Aorta (tissue), 5 donors: ENCODE data around the gene FOXK1. TPM values are rescaled to one million over a fixed set of nuclear protein-coding genes. Genes with fewer than 3 reads are reported as not detected.

Source experiments
- ATAC-seq: fragments of 200-7000 bp; cut with Tn5 transposase; one replicate; pipeline ENCODE4 v1.9.1; 2022; ENCODE audit warnings: moderate library complexity; ENCODE audit not compliant: low FRiP score
- DNase-seq, 2 donors: peaks; one replicate each; pipeline ENCODE4 v3.0.0-alpha.2; 2020
- H3K27ac ChIP-seq, 2 donors: one replicate each; pipeline ENCODE4 v1.5.1; 2013; ENCODE audit warnings: low read length in 2 of 2, mild to moderate bottlenecking in 2 of 2, moderate library complexity in 2 of 2, control low read depth in 1 of 2, inconsistent platforms in 1 of 2, low read depth in 1 of 2
- H3K27me3 ChIP-seq, 2 donors: one replicate each; pipeline ENCODE4 v1.6.1; 2013; ENCODE audit warnings: control low read depth in 1 of 2, low read length in 1 of 2, mild to moderate bottlenecking in 1 of 2, moderate library complexity in 1 of 2; ENCODE audit not compliant: insufficient read depth in 2 of 2, control insufficient read depth in 1 of 2
- H3K36me3 ChIP-seq, 2 donors: one replicate each; pipeline ENCODE4 v1.6.1; 2013; ENCODE audit warnings: control low read depth in 1 of 2, low read length in 1 of 2, mild to moderate bottlenecking in 1 of 2; ENCODE audit not compliant: insufficient read depth in 2 of 2, control insufficient read depth in 1 of 2
- H3K4me1 ChIP-seq, 2 donors: one replicate each; pipeline ENCODE4 v1.6.1; 2013; ENCODE audit warnings: low read length in 2 of 2, control low read depth in 1 of 2, mild to moderate bottlenecking in 1 of 2, moderate library complexity in 1 of 2; ENCODE audit not compliant: insufficient read depth in 2 of 2, control insufficient read depth in 1 of 2
- H3K4me3 ChIP-seq, 2 donors: one replicate each; pipeline ENCODE4 v1.5.1; 2013; ENCODE audit warnings: low read length in 2 of 2, control low read depth in 1 of 2, mild to moderate bottlenecking in 1 of 2
- H3K9me3 ChIP-seq: one replicate; pipeline ENCODE4 v1.6.1; 2013; ENCODE audit warnings: mild to moderate bottlenecking, low read length; ENCODE audit not compliant: control insufficient read depth
- WGBS, 2 donors: extraction: QIAGEN DNeasy Blood & Tissue Kit; methylation state at CpG; one replicate each; pipeline ENCODE4 v1.1.7; 2013; 5-methylcytosine and 5-hydroxymethylcytosine counted together
- intact Hi-C, 2 donors: fragments of 100-400 bp; cut with DNase I; formaldehyde crosslinking; loops; one replicate each; pipeline versions ENCODE4 v1.14.2 to v1.15.0; 2022
- polyA plus RNA-seq, 2 donors: library from polyadenylated mRNA; stranded (reverse); fragments of 200-250 nt; gene quantifications; one replicate each; pipeline ENCODE4 v1.2.3, GENCODE V29; 2013
- total RNA-seq, 2 donors: library from RNA; stranded (reverse); fragmentation: NEBNext Ultra II Directional; extraction: Animal tissue kit (Norgen Biotek cat#: 25700); gene quantifications; one replicate each; pipeline ENCODE4 v1.2.1, GENCODE V29; 2021
- donor health status: healthy with polysubstance abuse.
- donor health status: Bipolar disorder and iron deficiency.
- donor health status: DM: no; HTN: no; CAD: no.
- donor health status: DM: no; HTN: no; CAD: no.
- donor health status: DM: yes; HTN: yes; CAD: no.

Gene FOXK1
- total and polyA plus RNA-seq, 4 donors = 5.1 to 47.5 (median 25.1) TPM

DNA sequence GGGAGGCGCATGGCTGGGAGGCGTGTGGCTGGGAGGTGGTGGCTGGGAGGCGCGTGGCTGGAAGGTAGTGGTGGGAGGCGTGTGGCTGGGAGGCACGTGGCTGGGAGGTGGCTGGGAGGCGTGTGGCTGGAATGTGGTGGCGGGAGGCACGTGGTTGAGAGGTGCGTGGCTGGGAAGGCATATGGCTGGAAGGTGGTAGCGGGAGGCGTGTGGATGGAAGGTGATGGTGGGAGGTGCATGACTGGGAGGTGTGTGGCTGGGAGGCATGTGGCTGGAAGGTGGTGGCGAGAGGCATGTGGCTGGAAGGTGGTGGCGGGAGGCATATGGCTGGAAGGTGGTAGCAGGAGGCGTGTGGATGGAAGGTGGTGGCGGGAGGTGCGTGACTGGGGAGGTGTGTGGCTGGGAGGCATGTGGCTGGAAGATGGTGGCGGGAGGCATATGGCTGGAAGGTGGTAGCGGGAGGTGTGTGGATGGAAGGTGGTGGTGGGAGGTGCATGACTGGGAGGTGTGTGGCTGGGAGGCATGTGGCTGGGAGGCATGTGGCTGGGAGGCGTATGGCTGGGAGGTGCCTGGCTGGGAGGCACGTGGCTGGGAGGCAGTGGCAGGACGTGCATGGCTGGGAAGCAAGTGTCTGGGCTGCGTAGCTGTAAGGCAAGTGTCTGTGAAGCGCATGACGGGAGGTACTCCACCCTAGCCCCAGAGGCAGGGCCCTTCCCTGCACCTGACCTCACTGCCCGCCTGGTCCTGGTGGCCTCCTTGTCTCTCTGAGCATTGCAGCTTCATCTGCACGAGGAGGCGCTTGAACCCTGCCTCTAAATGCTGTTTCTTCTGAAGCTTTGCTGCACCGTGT lies 35.1 kb downstream of the FOXK1 start:
- Histone ChIP-seq H3K36me3 (no peaks in the 10 kb centered on the region), H3K27ac (no peak overlapping the region), H3K4me3 (no peak overlapping the region), H3K4me1 (no peaks in the 10 kb centered on the region), H3K9me3 (no peaks in the 10 kb centered on the region), H3K27me3 (no peaks in the 10 kb centered on the region)
- intact Hi-C loops = no loop called here
- 91 to 94% methylated on average over 28 to 29 of the region's 29 CpGs for WGBS, 2 donors
- no peak for ATAC-seq
- DNase-seq = no peak

DNA sequence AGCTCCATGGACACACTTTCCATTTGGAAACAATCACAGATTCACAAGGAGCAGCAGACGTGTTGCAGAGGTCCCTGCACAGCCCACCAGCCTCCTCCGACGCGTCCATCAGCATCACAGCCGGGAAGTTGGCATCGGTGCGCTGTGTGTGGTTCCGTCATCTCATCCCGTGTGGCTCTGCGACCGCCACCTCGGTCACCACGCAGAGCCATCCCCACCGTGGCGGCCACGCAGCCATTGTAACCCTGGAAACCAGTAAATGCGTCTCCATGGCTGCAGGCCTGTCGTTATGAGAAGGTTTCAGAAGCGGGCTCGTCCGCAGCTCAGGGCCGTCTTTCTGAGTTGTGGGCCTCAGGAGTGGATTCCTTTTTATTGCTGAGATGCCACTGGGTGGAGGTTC lies 36.0 kb downstream of the FOXK1 start:
- no peak for DNase-seq
- Histone ChIP-seq H3K27me3 (no peaks in the 10 kb centered on the region), H3K4me1 (no peaks in the 10 kb centered on the region), H3K9me3 (no peaks in the 10 kb centered on the region), H3K4me3 (no peak overlapping the region), H3K27ac (no peak overlapping the region), H3K36me3 (no peaks in the 10 kb centered on the region)
- no peak for ATAC-seq
- WGBS, 2 donors = 91 to 94% methylated on average over 22 of the region's 22 CpGs
- intact Hi-C loops = no loop called here

DNA sequence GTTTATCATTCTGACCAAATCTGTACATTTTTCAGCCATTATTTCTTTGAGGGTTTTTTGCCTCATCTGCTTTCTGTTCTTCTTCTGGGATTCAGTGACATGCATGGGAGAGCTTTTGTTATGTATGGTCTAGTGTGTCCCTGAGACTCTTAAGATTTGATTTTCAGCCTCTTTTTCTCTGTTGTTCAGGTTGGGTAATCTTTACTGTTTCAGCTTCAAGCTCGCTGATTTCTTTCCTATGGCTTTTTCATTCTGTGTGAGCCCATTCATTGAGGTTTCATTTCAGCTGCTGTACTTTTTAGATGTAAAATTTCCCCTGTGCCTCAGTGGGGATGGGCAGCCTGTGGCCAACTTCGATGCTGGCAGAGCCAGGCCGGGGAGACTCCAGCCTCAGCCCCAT lies 38.1 kb downstream of the FOXK1 start:
- WGBS, 2 donors = 82 to 86% methylated on average over 3 of the region's 3 CpGs
- Histone ChIP-seq H3K4me3 (no peak overlapping the region), H3K36me3 (no peaks in the 10 kb centered on the region), H3K9me3 (no peaks in the 10 kb centered on the region), H3K4me1 (no peaks in the 10 kb centered on the region), H3K27ac (no peak overlapping the region), H3K27me3 (no peaks in the 10 kb centered on the region)
- DNase-seq (no peak), ATAC-seq (no peak)
- intact Hi-C loops = loop anchor here in 1 of 2 donors (5.0 kb wide), 1 partner anchor 33 kb away; no protein-coding TSS in a partner anchor

DNA sequence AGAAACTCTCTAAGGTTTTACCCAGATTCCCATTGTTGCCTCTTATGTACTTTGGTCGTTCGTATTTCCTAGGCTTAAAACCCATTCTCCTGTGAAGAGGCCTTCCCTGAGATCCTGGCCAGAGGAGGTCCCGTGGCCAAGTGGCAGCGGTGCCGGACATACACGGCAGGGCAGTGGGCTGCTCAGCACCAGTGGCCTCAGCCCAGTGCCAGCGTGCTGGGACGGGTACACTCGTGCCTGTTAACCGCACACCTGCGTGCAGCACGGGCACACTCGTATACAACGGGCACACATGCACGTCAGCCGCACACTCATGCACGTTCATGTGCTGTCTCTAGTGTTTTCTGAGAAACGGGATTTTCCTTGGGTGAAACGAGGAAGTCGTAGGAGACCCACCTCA lies 40.2 kb downstream of the FOXK1 start:
- Histone ChIP-seq H3K4me1 (no peaks in the 10 kb centered on the region), H3K9me3 (no peaks in the 10 kb centered on the region), H3K27me3 (no peaks in the 10 kb centered on the region), H3K36me3 (no peaks in the 10 kb centered on the region), H3K4me3 (no peak overlapping the region), H3K27ac (no peak overlapping the region)
- WGBS, 2 donors = 87 to 91% methylated on average over 20 of the region's 20 CpGs
- intact Hi-C loops = loop anchor here in 1 of 2 donors (5.0 kb wide), 1 partner anchor 35 kb away; no protein-coding TSS in a partner anchor
- ATAC-seq (no peak), DNase-seq (no peak)

DNA sequence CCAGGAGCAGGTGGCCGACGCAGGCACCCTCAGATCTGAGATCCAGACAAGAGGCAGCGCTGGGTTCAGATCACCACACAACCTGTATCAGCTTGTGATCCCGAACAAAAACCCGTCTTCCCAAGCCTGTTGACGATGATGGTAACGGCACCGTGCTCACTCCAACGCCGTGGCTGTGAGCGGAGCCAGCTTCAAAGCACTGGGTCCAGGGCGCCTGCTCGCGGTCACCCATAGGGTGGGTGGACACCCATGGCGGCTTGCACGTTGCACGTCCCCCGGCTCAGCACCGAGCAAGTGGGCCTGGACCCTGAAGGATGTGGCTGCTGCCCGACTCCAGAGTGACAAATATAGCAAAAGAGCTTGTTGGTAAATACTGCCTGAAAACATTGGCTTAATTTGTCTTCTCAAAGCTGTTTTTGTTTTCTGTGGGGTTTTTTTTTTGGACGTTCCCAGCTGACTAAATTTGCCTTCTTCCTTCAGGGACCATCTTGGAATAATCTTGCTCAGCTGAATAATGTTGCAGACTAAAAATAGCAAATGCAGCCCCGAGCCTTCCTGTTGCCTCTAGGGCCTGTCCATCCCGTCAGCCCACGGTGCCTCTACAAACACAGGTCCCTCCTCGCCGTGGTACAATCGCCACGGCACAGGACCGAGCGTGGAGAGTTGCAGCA lies 41.0 kb downstream of the FOXK1 start:
- WGBS, 2 donors = 74 to 75% methylated on average over 30 of the region's 30 CpGs

DNA sequence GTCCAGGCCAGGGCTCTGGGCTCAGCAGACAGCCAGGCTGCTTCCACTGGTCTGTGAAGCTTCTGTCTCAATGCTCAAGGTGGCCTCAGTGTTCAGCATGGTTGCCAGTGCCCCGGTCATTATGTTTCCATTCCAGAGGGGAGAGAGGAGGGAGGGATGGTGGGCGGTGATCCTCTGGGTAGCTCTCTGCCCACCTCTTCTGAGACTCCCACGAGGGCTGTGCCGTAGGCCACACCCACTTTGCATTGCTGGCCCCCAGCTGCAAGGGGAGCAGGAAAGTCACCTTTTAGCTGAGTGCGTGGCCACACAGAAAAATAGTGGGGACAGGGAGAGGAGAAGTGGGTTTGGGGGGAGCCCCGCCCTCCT lies 42.5 kb downstream of the FOXK1 start:
- ATAC-seq = peak; percentile 20

More for the DNA sequence above, 41.0 kb downstream of the FOXK1 start:
- DNase-seq (no peak), ATAC-seq (no peak)
- H3K4me3 ChIP-seq = no peak overlapping the region
- no peaks in the 10 kb centered on the region for H3K27me3 ChIP-seq
- intact Hi-C loops = loop anchor here in 1 of 2 donors (5.0 kb wide), 1 partner anchor 36 kb away; no protein-coding TSS in a partner anchor
- H3K27ac ChIP-seq = no peak overlapping the region
- no peaks in the 10 kb centered on the region for H3K4me1 ChIP-seq
- H3K9me3 ChIP-seq = no peaks in the 10 kb centered on the region
- H3K36me3 ChIP-seq = no peaks in the 10 kb centered on the region

DNA sequence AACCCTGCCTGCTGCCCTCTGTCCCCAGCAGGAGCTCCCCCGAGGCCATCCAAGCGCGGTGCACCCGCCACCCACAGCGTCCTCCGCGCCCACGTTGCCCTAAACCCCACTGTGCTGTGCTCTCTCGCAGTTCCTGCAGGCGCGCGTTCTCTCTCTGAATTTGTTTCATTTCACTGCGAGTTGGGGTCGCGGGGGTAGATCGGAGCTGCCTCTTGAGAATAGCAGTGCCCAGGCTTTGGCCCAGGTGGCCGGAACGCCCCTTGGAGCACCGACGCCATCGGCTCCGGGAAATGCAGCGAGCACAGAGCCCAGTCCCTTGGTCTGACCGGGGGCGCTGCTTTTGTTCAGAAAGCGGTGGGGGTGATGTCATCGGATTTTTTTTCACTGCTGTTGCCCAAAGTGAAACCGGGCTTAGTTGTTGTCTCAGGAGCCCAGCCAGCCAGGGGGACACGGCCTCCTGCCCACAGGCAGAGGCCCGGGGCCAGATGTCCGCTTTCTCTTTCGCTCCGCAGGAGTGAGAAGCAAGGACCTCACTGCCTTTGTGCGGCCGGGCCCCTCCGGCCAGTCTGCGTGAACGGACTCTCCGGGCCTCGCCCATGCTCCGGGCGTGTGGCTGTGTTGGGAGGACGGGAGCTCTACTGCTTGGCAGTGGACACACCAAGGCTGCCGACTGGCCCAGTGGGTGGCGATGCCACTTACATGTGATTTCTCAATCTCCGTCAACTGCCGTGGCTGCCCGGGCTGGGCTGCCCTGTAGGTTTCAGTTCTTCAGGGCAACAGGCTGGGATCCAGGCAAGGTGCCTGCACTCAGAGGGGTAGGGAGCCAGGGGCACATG lies 43.1 kb downstream of the FOXK1 start:
- Histone ChIP-seq H3K4me3 (peak overlapping the region; percentile 12 to 44), H3K27ac (peak overlapping the region; percentile 12 to 76), H3K27me3 (no peaks in the 10 kb centered on the region), H3K4me1 (no peaks in the 10 kb centered on the region), H3K36me3 (no peaks in the 10 kb centered on the region), H3K9me3 (no peaks in the 10 kb centered on the region)
- intact Hi-C loops = loop anchor here in 1 of 2 donors (1.0 to 5.0 kb wide), 2 partner anchors 20 to 33 kb away; no protein-coding TSS in a partner anchor
- DNase-seq (peak; percentile 92 to 93), ATAC-seq (peak; percentile 88)
- 0 to 2% methylated on average over 48 of the region's 48 CpGs for WGBS, 2 donors

More for the DNA sequence above, 42.5 kb downstream of the FOXK1 start:
- Histone ChIP-seq H3K9me3 (no peaks in the 10 kb centered on the region), H3K4me3 (peak overlapping the region; percentile 11 to 44), H3K36me3 (no peaks in the 10 kb centered on the region), H3K4me1 (no peaks in the 10 kb centered on the region), H3K27ac (peak overlapping the region; percentile 12 to 76), H3K27me3 (no peaks in the 10 kb centered on the region)
- DNase-seq = no peak
- intact Hi-C loops = loop anchor here (1.0 to 5.0 kb wide), 3 partner anchors 21 to 37 kb away; no protein-coding TSS in a partner anchor
- 3 to 9% methylated on average over 6 of the region's 6 CpGs for WGBS, 2 donors

DNA sequence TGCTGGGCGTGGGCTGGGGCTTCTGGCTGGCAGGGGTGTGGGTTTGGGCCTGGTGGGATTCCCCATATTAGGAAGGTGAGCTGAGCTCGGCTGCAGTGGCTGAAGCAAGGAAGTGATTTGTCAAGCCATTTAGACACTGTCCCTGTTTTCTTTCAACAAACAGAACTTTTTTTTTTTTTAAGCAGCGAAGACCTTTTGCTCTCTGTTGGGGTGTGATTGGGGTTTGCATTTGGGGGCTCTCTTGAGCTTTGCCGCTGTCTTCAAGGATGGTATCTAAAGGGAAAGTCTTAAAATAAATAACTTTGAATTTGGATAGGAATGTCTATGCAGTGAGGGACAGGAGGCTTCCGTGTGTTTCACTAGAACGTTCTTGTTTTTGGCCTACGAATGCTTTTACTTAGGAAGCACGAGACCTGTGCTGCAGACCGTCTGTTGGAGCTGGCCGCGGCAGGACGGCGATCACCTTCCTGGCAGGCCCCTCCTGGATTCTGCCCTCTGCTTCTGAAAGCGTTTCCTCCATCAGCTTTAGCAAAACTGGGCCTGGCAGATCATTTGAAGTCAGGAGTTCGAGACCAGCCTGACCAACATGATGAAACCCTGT lies 43.9 kb downstream of the FOXK1 start:
- ATAC-seq (peak; percentile 13), DNase-seq (no peak)
- Histone ChIP-seq H3K27ac (peak overlapping the region in 1 of 2 donors; percentile 76), H3K4me1 (no peaks in the 10 kb centered on the region), H3K9me3 (no peaks in the 10 kb centered on the region), H3K36me3 (no peaks in the 10 kb centered on the region), H3K27me3 (no peaks in the 10 kb centered on the region), H3K4me3 (peak overlapping the region in 1 of 2 donors; percentile 44)
- intact Hi-C loops = loop anchor here in 1 of 2 donors (1.0 to 5.0 kb wide), 2 partner anchors 19 to 34 kb away; no protein-coding TSS in a partner anchor
- WGBS, 2 donors = 23 to 24% methylated on average over 15 of the region's 15 CpGs
